ENCODE measurements around the gene NPPA. TPM values are rescaled to one million over a fixed set of nuclear protein-coding genes. Genes with fewer than 3 reads are reported as not detected.

The NPPA gene
- total RNA-seq, 6 experiments from 2014 or later = 0.27 to 2.3 (median 1.3) TPM; not detected in 2

DNA sequence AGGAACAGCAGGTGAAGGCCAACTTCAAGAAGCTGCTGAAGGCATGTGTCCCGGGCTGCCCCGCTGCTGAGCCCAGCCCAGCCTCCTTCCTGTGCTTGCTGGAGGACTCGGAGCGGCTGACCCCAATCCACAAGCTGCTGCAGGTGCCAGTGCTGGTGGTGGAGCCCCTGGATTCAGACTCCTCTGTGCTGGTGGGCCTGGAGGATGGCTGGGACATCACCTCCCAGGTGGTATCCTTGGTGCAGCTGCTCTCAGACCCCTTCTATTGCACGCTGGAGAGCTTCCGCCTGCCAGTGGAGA, 31.3 kb upstream of the NPPA start:
- no peaks in the 10 kb centered on the region for H3K4me1 ChIP-seq
- no peak overlapping the region for H3K27ac ChIP-seq
- WGBS (ENCODE audit: insufficient coverage, low coverage, low lambda C conversion rate, missing lambda C conversion rate) = no CpG with 5 or more reads among the region's 6 CpGs
- TF ChIP-seq POLR2A (IDR thresholded peaks at IDR 0.05) = no peak
- TF ChIP-seq, protein P1, sequence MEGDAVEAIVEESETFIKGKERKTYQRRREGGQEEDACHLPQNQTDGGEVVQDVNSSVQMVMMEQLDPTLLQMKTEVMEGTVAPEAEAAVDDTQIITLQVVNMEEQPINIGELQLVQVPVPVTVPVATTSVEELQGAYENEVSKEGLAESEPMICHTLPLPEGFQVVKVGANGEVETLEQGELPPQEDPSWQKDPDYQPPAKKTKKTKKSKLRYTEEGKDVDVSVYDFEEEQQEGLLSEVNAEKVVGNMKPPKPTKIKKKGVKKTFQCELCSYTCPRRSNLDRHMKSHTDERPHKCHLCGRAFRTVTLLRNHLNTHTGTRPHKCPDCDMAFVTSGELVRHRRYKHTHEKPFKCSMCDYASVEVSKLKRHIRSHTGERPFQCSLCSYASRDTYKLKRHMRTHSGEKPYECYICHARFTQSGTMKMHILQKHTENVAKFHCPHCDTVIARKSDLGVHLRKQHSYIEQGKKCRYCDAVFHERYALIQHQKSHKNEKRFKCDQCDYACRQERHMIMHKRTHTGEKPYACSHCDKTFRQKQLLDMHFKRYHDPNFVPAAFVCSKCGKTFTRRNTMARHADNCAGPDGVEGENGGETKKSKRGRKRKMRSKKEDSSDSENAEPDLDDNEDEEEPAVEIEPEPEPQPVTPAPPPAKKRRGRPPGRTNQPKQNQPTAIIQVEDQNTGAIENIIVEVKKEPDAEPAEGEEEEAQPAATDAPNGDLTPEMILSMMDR (IDR thresholded peaks at IDR 0.05) = no peak
- DNase-seq (no peak), ATAC-seq (no peak)
- no peaks in the 10 kb centered on the region for H3K36me3 ChIP-seq
- H3K27me3 ChIP-seq = no peaks in the 10 kb centered on the region
- H3K9me3 ChIP-seq = no peaks in the 10 kb centered on the region
- intact Hi-C loops (cut with DNase I) = no loop called here
- no peak overlapping the region for H3K4me3 ChIP-seq

DNA sequence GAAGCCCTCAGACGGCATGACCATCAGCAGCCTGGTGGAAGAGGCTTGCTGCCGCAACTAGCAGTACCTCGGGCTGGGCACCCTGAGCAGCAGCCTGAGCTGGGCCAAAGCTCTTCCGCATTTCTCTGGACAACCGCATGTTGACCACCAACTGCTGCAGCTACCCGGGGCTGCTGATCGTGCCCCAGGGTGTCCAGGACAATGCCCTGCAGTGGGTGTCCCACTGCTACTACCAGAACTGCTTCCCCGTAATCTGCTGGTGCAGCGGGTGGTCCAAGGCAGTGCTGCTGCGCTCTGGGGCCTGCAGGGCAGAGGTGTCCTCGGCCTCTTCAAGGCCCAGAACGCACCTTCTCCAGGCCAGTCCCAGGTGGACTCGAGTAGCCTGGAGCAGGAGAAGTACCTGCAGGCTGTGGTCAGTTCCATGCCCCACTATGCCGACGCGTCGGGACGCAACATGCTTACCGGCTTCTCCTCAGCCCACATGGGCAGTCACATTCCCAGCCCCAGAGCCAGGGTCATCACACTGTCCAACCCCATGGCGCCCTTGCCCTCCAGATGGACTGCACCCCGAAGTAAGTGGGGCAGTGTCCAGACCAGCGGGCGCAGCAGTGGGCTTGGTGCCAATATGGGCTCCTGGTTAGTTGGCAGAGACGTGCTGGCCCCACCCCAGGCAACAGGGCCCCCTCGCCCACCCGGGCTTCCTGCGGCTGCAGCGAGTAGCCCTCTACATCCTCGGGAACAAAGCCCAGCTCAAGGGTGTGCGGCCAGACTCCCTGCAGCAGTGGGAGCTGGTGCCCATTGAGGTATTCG, 30.7 kb upstream of the NPPA start:
- no peak overlapping the region for H3K4me3 ChIP-seq
- no peak for TF ChIP-seq POLR2A (IDR thresholded peaks at IDR 0.05)
- TF ChIP-seq, protein P1 (IDR thresholded peaks at IDR 0.05) = no peak
- no peak overlapping the region for H3K27ac ChIP-seq
- H3K27me3 ChIP-seq = no peaks in the 10 kb centered on the region
- DNase-seq (no peak), ATAC-seq (no peak)
- H3K4me1 ChIP-seq = no peaks in the 10 kb centered on the region
- WGBS (ENCODE audit: insufficient coverage, low coverage, low lambda C conversion rate, missing lambda C conversion rate) = 96% methylated on average over 4 of the region's 31 CpGs
- H3K9me3 ChIP-seq = no peaks in the 10 kb centered on the region
- intact Hi-C loops (cut with DNase I) = no loop called here
- no peaks in the 10 kb centered on the region for H3K36me3 ChIP-seq

DNA sequence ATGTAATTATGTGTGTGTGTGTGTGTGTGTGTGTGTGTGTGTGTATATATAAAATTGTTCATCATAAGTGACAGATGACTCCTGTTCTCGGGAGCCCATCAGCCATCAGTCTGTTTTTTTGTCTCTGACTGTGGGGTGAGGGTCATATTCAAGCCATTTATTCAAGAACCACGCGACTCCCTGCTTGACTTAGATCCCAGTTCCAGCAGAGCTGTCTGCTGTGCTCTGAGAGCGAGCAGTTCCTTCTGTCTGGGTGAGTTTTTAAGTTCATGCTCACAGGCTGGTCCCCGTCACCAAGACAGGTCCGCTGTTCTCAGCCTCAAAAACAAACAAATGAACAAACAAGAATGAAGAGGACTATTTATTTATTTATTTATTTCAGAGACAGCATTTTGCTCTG, 29.5 kb upstream of the NPPA start:
- 71% methylated on average over 3 of the region's 6 CpGs for WGBS (ENCODE audit: insufficient coverage, low coverage, low lambda C conversion rate, missing lambda C conversion rate)
- no peaks in the 10 kb centered on the region for H3K9me3 ChIP-seq
- ATAC-seq = no peak
- TF ChIP-seq, protein P1 (IDR thresholded peaks at IDR 0.05) = no peak
- TF ChIP-seq POLR2A (IDR thresholded peaks at IDR 0.05) = no peak
- no peaks in the 10 kb centered on the region for H3K4me1 ChIP-seq
- intact Hi-C loops (cut with DNase I) = no loop called here
- no peak for DNase-seq
- H3K27me3 ChIP-seq = no peaks in the 10 kb centered on the region
- H3K4me3 ChIP-seq = no peak overlapping the region
- H3K36me3 ChIP-seq = no peaks in the 10 kb centered on the region
- no peak overlapping the region for H3K27ac ChIP-seq

DNA sequence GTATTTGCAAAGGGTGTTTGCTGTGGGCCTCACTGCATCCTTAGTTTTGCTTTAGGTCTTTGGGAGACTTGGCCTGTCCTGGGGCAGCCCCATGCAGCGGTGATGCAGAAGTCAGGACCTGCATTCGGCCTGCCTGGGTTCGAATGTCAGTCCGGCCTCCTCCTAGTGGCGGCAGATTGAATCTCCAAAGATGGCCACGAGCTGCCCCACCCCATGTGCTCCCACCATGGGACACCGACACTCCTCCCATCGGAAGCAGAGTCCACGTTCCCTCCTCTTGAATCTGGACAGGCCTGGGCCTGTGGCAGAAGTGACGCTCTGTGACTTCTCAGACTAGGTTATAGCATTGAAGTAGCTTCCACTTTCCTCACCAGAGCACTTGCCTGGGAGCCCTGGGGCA, 27.5 kb upstream of the NPPA start:
- 60% methylated on average over 1 of the region's 10 CpGs for WGBS (ENCODE audit: insufficient coverage, low coverage, low lambda C conversion rate, missing lambda C conversion rate)

More for the DNA sequence above, 27.5 kb upstream of the NPPA start:
- DNase-seq (no peak), ATAC-seq (no peak)
- no peak overlapping the region for H3K27ac ChIP-seq
- H3K27me3 ChIP-seq = no peaks in the 10 kb centered on the region
- no peaks in the 10 kb centered on the region for H3K4me1 ChIP-seq
- no peak overlapping the region for H3K4me3 ChIP-seq
- intact Hi-C loops (cut with DNase I) = no loop called here
- H3K9me3 ChIP-seq = no peaks in the 10 kb centered on the region
- TF ChIP-seq, protein P1 (IDR thresholded peaks at IDR 0.05) = no peak
- TF ChIP-seq POLR2A (IDR thresholded peaks at IDR 0.05) = no peak
- no peaks in the 10 kb centered on the region for H3K36me3 ChIP-seq
